ENCODE data around the gene VPREB3.

- TF ChIP-seq POLR2AphosphoS5 (IDR thresholded peaks at IDR 0.05; ENCODE audit: low read depth, low read length) (no peak), TAF1 (IDR thresholded peaks at IDR 0.05; ENCODE audit: borderline replicate concordance, insufficient read depth, low read length) (no peak)
- TF ChIP-seq, protein P1, sequence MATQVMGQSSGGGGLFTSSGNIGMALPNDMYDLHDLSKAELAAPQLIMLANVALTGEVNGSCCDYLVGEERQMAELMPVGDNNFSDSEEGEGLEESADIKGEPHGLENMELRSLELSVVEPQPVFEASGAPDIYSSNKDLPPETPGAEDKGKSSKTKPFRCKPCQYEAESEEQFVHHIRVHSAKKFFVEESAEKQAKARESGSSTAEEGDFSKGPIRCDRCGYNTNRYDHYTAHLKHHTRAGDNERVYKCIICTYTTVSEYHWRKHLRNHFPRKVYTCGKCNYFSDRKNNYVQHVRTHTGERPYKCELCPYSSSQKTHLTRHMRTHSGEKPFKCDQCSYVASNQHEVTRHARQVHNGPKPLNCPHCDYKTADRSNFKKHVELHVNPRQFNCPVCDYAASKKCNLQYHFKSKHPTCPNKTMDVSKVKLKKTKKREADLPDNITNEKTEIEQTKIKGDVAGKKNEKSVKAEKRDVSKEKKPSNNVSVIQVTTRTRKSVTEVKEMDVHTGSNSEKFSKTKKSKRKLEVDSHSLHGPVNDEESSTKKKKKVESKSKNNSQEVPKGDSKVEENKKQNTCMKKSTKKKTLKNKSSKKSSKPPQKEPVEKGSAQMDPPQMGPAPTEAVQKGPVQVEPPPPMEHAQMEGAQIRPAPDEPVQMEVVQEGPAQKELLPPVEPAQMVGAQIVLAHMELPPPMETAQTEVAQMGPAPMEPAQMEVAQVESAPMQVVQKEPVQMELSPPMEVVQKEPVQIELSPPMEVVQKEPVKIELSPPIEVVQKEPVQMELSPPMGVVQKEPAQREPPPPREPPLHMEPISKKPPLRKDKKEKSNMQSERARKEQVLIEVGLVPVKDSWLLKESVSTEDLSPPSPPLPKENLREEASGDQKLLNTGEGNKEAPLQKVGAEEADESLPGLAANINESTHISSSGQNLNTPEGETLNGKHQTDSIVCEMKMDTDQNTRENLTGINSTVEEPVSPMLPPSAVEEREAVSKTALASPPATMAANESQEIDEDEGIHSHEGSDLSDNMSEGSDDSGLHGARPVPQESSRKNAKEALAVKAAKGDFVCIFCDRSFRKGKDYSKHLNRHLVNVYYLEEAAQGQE (IDR thresholded peaks at IDR 0.05; ENCODE audit: insufficient read depth in 1 of 2, low read depth in 2 of 2, low read length in 2 of 2), result no peak
Measured at GRCh38 chr22:23763954-23764353, 9.7 kb upstream of the VPREB3 start.
